Measurements from ENCODE around the gene PM20D1.
A peak's percentile ranks its signal among the peaks of the same experiment; 100 is the strongest.
"Not testable (repeated sequence)": the region's sequence is repeated elsewhere in the genome, so short reads cannot be mapped to it uniquely, and the experiment has no call there.

The PM20D1 gene

DNA sequence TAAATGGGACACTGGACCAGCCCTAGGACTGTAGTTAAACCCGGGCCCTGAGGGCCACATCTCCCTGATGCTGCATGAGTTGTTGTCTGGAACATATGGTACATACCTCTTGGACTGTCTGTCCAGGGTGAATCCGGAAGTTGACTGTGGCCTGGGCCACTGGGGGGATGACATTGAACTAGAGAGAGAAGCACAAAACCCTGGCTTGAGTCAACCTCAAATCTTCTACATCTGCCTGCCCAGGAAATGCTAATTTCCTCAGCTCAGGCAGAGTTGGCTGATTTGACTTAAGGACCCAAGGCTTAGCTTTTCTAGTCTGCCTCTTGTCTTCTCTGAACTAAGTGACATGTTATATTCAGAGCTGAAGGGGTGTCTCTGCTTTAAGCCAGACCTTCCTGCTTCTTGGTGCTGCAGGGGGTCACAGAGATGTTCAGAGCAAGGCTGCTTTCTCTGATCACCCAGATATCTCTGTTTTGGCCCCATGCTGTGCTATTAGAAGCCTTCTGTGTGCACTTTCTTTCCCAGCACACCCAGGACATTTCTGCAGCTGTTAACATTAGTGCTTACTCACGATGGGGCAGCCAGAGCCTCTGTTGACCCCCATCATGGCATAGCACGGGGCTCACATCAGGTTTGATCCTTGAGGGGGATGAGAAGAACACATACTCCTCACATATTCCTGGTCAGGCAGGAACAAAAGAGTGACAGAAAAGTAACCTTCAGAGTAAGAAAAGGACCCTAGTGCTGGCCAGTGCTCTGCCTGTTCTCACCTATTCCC, 9.6 kb downstream of the PM20D1 start:
- DNase-seq (ENCODE audit: low spot score), result no peak

DNA sequence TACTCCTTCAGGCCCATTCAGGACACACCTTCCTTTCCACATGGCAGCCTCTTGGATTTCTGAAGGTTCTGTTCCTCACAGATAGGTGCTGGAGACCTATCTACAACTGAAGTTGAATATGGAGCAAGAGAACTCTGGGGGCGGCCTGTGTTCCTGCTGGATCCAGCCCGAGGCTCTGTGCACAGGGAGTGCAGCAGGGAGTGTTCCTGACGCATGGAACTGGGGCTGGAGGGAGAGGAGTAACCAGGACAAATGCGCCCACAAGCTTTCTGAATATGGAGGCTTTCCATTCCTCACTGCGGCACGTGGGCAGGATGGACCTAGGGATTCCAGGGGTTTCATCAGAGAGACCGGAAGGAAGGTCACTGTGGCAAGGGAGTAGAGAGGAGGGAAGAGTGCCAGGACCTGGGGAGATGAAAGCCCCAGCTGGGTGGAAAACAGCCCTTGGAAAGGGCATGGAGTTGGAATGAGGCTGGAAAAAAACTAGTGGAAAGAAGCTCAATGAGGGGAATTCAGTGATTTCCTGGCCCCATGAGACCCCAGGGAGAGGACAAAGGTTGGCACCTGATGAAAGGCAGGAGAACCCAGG, 12.5 kb downstream of the PM20D1 start:
- DNase-seq (ENCODE audit: low spot score), result no peak

DNA sequence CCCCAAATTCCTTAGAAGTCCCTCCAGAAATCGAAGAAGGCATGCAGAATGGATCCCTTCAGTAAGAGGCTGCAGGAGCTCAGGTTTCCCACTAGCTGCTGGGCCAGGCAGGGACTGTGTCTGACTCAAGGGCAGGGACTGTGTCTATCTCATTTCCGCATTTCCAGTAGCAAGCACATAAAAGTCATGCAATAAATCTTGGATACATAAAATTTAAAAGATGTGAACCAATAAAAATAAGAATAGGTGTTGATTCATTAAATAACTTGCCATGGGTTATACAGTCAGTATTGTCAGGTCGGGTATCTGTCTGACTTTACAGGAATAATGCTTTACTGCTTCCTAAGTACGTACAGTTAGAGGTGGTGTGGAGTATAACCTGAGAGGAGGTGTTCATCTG, 15.2 kb downstream of the PM20D1 start:
- no peak for DNase-seq (ENCODE audit: low spot score)

DNA sequence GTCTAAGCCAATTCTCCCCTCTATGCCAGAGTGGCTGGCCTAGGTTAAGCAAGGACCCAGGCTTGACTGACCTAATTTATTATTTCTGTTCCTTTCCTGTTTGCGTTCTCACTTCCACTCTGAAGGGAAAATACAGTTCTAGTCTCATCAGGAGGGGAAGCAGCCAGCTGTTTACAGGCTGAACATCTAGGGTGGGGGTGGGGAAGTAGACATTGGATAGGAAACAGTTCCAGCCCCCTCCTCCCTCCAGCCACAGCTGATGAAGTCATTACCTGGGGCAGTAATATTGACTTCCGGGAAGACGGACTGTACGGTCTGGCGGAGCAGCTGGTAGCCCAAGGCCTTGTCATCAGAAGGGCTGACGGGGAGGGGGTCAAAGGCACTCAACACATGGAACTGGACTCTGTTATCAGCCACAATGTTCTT, 17.6 kb downstream of the PM20D1 start:
- no peak for DNase-seq (ENCODE audit: low spot score)

DNA sequence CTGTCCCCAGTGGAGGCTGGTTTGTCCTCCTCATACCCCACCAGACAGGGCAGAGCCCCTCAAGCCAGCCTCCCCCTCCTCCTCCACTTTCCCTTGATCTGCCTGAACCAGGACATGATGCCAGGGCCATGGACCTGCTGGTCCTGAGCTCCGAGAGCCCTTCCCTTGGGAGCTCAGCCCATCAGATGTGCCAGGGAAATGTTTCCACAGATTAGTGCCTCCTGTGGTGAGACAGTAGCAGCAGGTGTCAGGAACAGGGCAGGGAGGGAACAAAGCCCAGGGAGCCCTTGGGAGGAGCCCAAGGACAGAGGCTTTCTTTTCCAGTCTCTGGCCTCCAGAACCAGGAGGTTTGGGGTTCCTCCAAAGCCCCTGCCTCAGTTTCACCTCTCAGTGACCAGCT, 22.3 kb downstream of the PM20D1 start:
- no peak for DNase-seq (ENCODE audit: low spot score)

DNA sequence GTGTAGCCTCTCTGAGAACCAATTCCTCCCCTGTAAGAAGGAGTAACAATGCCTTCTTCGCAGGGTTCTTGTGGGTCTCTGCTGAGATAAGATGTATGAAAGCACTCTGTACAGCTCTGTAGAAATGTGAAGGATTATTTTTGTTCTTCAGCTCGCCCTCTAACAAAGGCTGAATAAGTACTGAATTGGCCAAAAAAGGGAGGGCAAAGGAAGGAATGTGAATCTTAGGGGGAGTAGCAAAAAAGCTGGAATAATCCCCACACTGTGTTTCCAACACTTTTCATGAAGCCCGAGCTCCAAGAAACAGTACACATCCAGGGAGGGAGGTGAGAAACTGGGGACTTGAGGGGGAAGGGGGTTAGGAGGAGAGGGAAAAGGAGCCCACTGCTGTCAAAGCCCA, 22.9 kb downstream of the PM20D1 start:
- DNase-seq (ENCODE audit: low spot score), result no peak

DNA sequence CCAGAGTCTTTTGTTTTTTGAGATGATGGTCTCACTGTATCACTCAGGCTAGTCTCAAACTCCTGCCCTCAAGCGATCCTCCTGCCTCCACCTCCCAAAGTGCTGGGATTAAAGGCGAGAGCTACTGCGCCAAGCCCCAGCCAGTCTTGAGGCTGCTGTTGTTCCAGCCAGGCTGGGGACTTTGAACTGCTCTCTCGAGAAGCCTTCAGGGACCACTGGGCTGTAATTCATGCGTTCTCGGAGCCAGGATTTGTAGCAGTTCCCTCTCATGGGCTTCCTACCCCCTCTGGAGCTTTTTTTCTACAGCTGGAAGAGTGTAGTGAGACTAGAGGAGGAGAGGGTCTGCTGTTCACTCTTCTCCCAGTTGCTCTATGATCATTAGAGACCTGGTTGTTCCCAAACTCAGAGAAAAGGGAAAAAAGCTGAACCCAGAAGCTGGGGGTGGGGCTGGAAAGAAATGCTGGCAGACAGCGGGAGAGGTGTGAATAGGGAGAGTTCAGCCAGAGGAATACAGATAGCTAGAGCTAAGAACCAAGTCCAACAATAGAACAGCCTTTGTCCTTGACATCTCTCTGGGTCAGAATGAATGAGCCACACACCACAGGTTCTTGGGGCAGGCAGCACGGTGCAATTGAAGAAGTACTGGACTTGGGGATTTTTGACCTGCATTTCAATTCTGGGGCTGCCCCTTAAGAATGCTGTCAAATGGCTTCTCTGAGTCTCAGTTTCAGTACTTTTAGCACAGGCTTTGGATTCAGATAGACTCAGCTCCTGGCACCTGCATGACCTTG, 23.7 kb downstream of the PM20D1 start:
- DNase-seq (ENCODE audit: low spot score), result no peak

DNA sequence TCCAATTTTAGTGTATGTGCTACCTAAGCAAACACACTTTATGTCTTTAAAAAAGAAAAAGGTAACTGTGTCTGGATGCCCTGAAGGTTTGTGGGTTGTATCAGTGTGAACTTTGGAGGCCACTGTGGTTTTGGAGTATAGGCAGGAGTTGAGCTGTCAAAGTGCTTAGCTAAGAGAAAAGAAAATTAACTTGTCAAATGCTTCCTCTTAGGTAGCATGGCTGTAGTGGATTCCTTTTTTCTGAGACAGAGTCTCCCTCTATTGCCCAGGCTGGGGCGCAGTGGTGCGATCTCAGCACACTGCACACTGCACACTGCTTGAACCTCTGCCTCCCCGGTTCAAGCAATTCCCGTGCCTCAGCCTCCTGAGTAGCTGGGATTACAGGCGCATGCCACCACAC, 25.8 kb downstream of the PM20D1 start:
- DNase-seq (ENCODE audit: low spot score), result no peak

DNA sequence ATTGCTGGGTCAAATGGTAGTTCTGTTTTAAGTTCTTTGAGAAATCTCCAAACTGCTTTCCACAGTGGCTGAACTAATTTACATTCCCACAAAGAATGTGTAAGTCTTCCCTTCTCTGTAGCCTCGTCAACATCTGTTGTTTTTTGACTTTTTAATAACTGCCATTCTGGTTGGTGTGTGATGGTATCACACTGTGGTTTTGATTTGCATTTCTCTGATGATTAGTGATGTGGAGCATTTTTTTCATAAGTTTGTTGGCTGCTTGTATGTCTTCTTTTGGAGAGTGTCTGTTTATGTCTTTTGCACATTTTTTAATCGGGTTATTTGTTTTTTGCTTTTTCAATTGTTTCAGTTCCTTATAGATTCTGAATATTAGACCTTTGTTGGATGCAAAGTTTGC, 26.7 kb downstream of the PM20D1 start:
- DNase-seq (ENCODE audit: low spot score), result not testable (repeated sequence)

DNA sequence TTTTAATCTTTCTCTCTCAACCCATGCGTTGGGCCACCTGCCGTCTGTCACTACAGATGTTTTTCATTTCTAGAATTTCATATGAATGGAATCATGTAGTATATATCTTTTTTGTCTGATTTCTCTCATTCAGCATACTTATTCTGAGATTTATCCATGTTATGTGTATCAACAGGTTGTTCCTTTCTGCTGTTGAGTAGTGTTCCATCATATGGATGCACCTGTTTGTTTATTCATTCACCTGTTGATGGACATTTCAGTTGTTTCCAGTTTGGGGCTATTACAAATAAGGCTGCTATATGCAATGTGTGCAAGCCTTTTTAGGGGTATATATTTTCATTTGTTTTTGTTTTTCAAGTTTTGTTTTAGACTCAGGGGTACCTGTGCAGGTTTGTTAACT, 27.5 kb downstream of the PM20D1 start:
- DNase-seq (ENCODE audit: low spot score), result no peak

DNA sequence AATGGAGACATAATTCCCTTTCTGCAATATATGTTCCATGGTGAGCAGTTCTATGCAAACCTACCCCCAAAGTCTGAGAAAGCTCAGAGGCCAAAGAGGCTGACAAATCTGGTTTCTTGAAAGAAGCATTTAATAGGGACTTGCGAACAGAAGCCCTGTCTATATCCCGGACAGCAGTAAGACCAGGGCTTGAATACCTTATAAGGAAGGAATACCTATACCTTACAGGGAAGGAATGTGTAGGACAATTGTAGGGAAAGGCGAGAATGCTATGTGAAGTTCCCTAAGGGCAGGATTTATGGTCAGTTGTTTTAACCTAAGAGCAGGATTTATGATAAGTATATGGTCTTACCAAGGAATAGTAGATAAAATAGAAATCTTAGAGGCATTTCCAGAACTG, 31.9 kb downstream of the PM20D1 start:
- DNase-seq (ENCODE audit: low spot score), result no peak

DNA sequence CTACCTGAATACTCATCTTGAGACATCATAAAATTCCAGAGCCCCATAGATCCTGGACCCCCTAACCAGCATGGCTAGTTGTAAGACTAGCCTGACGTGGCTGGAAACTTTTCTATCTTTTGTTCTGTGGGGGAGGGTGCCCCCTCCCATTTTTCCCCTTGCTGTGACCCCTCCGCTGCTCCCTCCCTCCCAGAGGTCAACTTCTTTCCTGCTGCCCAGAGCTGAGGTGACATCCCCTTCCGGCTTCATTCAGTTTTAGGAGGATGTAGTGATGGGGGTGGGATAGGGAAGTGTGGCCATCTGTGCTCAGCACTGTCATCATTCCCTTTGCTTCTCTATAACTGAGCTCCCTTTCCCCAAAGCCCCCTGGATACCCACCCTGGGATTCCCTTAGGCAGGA, 32.6 kb downstream of the PM20D1 start:
- DNase-seq (ENCODE audit: low spot score), result no peak

DNA sequence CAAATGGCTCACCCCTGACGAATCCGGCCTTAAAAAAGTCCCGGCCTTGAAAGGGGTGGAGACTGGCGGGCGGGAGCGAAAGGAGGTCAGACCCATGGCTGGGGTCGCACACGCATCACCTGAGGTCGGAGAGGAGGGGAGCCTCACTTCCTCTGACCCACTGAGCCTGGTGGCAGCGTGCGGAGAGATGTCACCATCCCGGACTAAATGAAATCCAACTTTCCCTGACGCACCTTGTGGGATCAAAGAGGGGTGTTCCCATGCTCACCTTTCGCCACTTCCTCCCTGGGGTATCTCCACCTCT, 36.2 kb downstream of the PM20D1 start:
- DNase-seq (ENCODE audit: low spot score), result no peak

DNA sequence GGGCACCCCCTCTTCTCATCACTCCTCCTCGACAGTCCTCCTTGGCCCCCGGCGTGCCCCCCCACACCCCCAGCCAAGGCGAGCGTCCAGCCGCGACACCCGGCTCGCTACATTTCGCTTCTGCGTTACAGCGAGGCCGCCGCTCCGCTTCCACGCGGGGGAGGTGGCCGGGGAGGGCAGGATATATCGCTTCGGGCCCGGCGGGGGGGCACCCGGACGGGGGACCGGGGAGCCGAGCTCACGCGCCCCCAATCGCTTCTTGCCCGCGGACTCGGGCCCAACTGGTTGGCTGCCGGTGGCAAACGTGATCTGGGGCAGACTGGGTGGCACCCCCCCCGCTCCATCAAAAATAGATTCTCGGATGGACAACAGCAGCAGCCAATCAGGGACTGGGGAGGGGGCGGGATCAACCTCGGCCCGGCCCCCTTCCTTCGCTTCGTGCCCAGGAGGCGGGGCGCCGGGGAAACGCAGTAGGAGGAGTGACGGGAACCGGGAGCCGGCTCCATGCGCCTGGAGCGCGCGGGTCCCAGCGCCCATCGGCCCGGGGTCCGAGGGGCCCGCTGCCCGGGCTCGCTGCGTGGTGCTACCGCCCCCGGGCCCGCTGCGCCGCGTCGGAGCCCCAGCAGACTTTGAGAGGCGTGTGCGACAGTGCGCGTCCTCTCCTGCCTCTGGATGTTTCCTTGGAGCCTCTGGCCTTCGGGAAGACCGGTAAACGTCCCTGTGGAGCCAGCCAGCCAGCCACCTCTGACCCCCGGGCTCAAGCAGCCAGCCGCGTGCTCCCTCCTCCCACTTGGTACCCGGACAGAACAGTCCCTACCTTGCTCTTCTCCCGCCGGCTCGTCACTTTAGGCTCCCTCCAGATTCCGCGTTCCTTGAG, 36.8 kb downstream of the PM20D1 start, which contains the start of gene SLC41A1:
Gene SLC41A1 (minus strand): TSS at position 321 of the 877 bp plus-strand sequence. CDS start 2,757 bp downstream, outside the sequence.
- peak; percentile 93 for DNase-seq (ENCODE audit: low spot score)

DNA sequence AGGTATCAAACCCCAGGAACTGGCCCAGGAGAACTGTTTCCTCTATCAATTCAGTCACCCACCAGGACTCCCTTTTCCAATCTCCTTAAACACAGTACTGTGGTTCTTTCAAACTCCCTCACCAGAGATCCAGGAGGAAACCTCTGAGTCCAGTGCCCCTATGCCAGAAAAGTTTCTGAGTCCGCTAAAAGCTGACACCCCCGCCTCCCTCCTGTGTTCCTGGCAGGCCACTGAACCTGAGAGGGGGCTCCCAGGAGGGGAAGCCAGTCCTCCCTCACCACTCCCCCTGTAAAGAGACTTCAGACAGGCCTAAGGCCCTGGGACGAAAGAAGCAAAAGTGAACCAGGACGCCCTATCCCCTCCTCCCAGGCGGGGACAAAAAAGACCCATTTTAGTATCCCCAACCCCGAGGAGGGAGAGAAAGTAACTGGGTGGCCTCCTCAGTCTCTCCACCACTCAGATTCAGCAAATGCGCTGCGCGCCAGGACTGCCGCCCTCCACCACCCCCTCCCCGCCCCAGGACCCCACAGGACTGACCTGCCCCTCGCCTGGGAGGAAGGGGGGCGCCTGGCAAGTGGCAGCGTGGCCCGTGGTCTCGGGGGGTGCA, 37.6 kb downstream of the PM20D1 start:
- DNase-seq (ENCODE audit: low spot score), result peak; percentile 42

DNA sequence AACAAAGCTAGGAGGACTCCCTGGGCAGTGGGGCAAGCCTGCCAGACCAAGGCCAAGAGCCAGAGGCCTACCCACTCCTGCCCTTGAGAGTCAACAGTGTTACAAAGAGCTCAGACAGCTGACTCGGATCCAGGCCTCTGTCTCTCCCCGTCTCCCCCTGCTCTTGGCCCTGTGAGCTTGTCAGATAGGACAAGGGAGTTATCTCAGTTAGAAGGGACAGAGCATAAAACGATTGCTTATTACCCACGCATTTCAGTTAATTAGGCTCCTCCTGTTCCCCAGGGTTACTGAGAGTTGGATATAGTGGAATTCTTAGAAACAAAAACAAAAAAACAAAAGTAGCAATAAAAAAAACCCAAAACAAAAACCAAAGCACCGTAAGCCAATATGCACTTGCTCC, 38.3 kb downstream of the PM20D1 start:
- no peak for DNase-seq (ENCODE audit: low spot score)

DNA sequence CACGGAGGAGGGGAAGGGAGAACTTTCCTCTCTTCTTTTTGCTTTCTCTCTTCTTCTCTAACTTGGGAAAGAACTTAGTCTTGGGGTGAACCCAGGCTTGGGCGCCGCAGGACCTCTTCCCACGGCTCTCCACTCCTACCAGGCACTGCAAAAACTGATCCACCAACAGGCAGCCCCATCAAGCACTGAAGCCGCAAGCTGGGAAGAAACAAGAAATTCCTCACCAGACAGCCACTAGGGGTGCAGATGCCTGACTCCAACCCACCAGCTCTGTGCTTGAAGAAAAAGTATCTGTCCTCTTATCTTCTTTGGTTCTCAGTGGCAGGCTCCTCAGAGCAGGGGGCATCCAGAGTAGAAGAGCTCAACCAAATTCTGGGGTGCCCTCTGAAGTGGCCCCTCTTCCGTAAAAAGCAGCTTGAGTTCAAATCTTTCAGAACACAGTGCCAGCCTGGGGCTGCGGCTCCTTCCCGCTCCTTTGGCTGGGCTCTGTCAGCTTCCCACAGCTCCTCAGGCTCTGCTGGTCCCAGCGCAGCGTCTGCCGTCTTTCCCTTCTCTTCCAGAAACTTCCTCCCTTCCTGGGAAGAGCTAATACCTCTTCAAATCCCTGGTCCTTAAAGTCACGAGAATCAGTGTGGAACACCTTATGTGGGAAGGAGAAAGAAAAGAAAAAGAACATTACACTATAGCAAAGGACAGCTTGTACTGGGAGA, 39.3 kb downstream of the PM20D1 start:
- DNase-seq (ENCODE audit: low spot score), result peak; percentile 44

DNA sequence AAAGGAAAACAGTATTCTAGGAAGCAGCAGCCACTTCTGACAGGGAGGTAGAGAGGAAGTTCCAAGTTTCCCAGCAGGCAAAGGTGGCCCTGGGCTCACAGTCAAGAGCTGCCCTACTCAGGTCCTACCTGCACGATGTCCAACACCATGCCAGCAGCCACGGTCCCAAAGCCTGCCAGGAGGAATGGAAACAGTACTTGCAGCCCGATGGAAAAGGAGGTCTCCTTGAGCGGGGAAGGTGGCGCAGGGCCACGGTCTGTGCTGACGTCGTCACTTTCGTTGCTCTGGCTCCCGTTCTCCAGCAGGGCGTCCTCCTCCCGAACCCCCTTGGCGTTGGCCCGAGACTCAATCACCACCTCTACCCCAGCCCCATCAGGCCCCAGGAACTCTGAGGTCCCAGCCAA, 40.0 kb downstream of the PM20D1 start:
- no peak for DNase-seq (ENCODE audit: low spot score)

DNA sequence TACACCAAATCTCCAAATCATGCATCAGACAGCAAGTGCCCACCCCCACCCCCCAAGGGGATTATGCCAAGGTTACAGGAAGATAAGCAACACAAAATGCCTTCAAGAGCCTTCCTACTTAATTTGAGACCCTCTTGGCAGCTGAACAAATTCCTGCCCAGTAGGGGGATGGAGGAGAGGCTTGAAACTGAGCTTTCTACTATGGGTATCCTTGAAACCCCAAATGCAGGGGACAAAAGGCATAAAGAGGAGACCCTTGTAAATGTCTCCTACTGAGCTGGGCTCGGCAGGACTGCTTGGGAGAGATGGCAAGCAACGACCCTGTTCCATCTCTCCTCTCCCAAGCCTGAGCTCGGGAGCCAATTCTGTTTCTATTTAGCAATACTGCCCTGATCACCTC, 40.5 kb downstream of the PM20D1 start:
- no peak for DNase-seq (ENCODE audit: low spot score)

DNA sequence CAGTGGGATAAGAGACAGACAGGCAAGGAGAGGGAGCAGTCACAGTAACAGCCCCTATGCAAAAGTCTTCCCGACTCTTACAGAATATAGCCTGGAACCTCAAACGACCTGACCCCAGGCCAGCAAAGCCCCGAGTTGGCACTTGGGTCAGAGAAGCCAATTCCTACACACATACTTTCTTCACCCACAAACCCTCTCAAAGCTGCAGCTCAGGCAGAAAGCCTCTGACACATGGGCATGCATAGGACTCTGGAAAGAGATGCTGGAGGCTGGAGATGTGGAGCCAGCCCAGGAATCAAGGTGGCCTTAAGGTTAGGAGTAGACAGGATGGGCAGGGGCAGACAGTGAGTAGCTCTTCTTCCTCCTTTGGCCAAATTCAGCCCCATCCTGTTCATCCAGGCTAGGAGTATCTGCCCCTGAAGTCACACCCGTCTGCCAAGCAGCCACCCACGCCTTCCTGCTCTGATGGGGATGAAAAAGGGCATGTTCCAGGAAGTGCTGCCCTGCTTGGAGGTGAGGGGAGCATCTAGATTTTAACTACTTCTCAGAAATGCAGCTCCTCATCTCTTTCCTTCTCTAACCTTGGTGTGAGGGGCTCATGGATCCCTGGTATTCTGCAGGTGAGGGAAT, 44.7 kb downstream of the PM20D1 start:
- no peak for DNase-seq (ENCODE audit: low spot score)

DNA sequence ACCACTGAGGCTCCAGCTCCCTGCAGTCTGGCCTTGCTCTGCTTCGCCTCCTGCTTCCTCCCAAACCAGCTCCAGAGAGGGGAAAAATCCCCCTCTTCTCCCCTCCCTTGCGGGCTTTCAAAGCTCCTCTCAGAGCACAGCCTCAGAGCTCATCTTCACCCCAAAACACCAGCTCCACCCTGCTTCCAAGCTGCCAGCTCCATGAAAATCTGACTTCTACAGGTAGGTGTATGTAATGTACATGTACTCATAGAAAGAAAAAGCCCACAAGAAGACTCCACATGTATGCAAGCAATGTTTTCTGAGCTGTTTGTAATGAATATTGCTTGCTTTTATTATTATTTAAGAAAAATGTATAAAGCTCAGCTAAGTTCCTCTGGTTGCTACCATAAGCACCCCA, 45.3 kb downstream of the PM20D1 start:
- DNase-seq (ENCODE audit: low spot score), result no peak
